ENCODE results near the gene ZNF281.
A peak's percentile ranks its signal among the peaks of the same experiment; 100 is the strongest.
"Not testable (repeated sequence)": the region's sequence is repeated elsewhere in the genome, so short reads cannot be mapped to it uniquely, and the experiment has no call there.

ZNF281 gene

GRCh38 chr1:200369706-200370105 lies 40.1 kb downstream of the ZNF281 start:
- peaks cover 64% of the 10 kb centered on the region for H3K4me1 ChIP-seq (ENCODE audit: insufficient read depth, low read length)
- H3K36me3 ChIP-seq (ENCODE audit: insufficient read depth, low read length), result no peaks in the 10 kb centered on the region
- no peak overlapping the region for H3K9ac ChIP-seq (ENCODE audit: low read depth, low read length)

GRCh38 chr1:200369131-200369530 lies 40.7 kb downstream of the ZNF281 start:
- Histone ChIP-seq H3K4me1 (ENCODE audit: insufficient read depth, low read length) (peaks cover 58% of the 10 kb centered on the region), H3K9me3 (ENCODE audit: control insufficient read depth, insufficient read depth, low read length) (no peaks in the 10 kb centered on the region), H3K36me3 (ENCODE audit: insufficient read depth, low read length) (no peaks in the 10 kb centered on the region), H3K9ac (ENCODE audit: low read depth, low read length) (no peak overlapping the region)

More at GRCh38 chr1:200369706-200370105, 40.1 kb downstream of the ZNF281 start:
- H3K9me3 ChIP-seq (ENCODE audit: control insufficient read depth, insufficient read depth, low read length), result no peaks in the 10 kb centered on the region

- Histone ChIP-seq H3K9me3 (ENCODE audit: control insufficient read depth, insufficient read depth, low read length) (no peaks in the 10 kb centered on the region), H3K4me1 (ENCODE audit: insufficient read depth, low read length) (peaks cover 60% of the 10 kb centered on the region), H3K9ac (ENCODE audit: low read depth, low read length) (no peak overlapping the region), H3K36me3 (ENCODE audit: insufficient read depth, low read length) (no peaks in the 10 kb centered on the region)
Observed at GRCh38 chr1:200368556-200368955, 41.3 kb downstream of the ZNF281 start.

GRCh38 chr1:200367841-200368534 lies 41.8 kb downstream of the ZNF281 start:
- no peak overlapping the region for H3K9ac ChIP-seq (ENCODE audit: low read depth, low read length)
- H3K4me1 ChIP-seq (ENCODE audit: insufficient read depth, low read length), result peaks cover 60% of the 10 kb centered on the region
- H3K36me3 ChIP-seq (ENCODE audit: insufficient read depth, low read length), result no peaks in the 10 kb centered on the region
- no peaks in the 10 kb centered on the region for H3K9me3 ChIP-seq (ENCODE audit: control insufficient read depth, insufficient read depth, low read length)

- Histone ChIP-seq H3K36me3 (ENCODE audit: insufficient read depth, low read length) (no peaks in the 10 kb centered on the region), H3K9ac (ENCODE audit: low read depth, low read length) (no peak overlapping the region), H3K4me1 (ENCODE audit: insufficient read depth, low read length) (peaks cover 63% of the 10 kb centered on the region)
Observed at GRCh38 chr1:200366577-200367253, 43.1 kb downstream of the ZNF281 start.

GRCh38 chr1:200365897-200366426 lies 43.9 kb downstream of the ZNF281 start:
- Histone ChIP-seq H3K4me1 (ENCODE audit: insufficient read depth, low read length) (peaks cover 55% of the 10 kb centered on the region), H3K9me3 (ENCODE audit: control insufficient read depth, insufficient read depth, low read length) (no peaks in the 10 kb centered on the region), H3K9ac (ENCODE audit: low read depth, low read length) (no peak overlapping the region), H3K36me3 (ENCODE audit: insufficient read depth, low read length) (no peaks in the 10 kb centered on the region)

More at GRCh38 chr1:200366577-200367253, 43.1 kb downstream of the ZNF281 start:
- no peaks in the 10 kb centered on the region for H3K9me3 ChIP-seq (ENCODE audit: control insufficient read depth, insufficient read depth, low read length)

- H3K4me1 ChIP-seq (ENCODE audit: insufficient read depth, low read length), result peaks cover 54% of the 10 kb centered on the region
- H3K36me3 ChIP-seq (ENCODE audit: insufficient read depth, low read length), result no peaks in the 10 kb centered on the region
- no peaks in the 10 kb centered on the region for H3K9me3 ChIP-seq (ENCODE audit: control insufficient read depth, insufficient read depth, low read length)
- H3K9ac ChIP-seq (ENCODE audit: low read depth, low read length), result peak overlapping the region; percentile 26
Observed at GRCh38 chr1:200364831-200365230, 45.0 kb downstream of the ZNF281 start.

- Histone ChIP-seq H3K4me1 (ENCODE audit: insufficient read depth, low read length) (peaks cover 48% of the 10 kb centered on the region), H3K9ac (ENCODE audit: low read depth, low read length) (peak overlapping the region; percentile 26), H3K36me3 (ENCODE audit: insufficient read depth, low read length) (no peaks in the 10 kb centered on the region), H3K9me3 (ENCODE audit: control insufficient read depth, insufficient read depth, low read length) (no peaks in the 10 kb centered on the region)
Observed at GRCh38 chr1:200364091-200364759, 45.6 kb downstream of the ZNF281 start.

GRCh38 chr1:200363264-200363933 lies 46.4 kb downstream of the ZNF281 start:
- Histone ChIP-seq H3K4me1 (ENCODE audit: insufficient read depth, low read length) (peaks cover 42% of the 10 kb centered on the region), H3K9me3 (ENCODE audit: control insufficient read depth, insufficient read depth, low read length) (no peaks in the 10 kb centered on the region), H3K9ac (ENCODE audit: low read depth, low read length) (no peak overlapping the region), H3K36me3 (ENCODE audit: insufficient read depth, low read length) (no peaks in the 10 kb centered on the region)

- Histone ChIP-seq H3K9ac (ENCODE audit: low read depth, low read length) (no peak overlapping the region), H3K4me1 (ENCODE audit: insufficient read depth, low read length) (peaks cover 35% of the 10 kb centered on the region), H3K36me3 (ENCODE audit: insufficient read depth, low read length) (no peaks in the 10 kb centered on the region), H3K9me3 (ENCODE audit: control insufficient read depth, insufficient read depth, low read length) (no peaks in the 10 kb centered on the region)
Observed at GRCh38 chr1:200362421-200362820, 47.4 kb downstream of the ZNF281 start.

- Histone ChIP-seq H3K9ac (ENCODE audit: low read depth, low read length) (no peak overlapping the region), H3K36me3 (ENCODE audit: insufficient read depth, low read length) (no peaks in the 10 kb centered on the region), H3K4me1 (ENCODE audit: insufficient read depth, low read length) (peaks cover 21% of the 10 kb centered on the region), H3K9me3 (ENCODE audit: control insufficient read depth, insufficient read depth, low read length) (no peaks in the 10 kb centered on the region)
Observed at GRCh38 chr1:200359610-200360163, 50.1 kb downstream of the ZNF281 start.

- peaks cover 14% of the 10 kb centered on the region for H3K4me1 ChIP-seq (ENCODE audit: insufficient read depth, low read length)
- not testable (repeated sequence) for H3K36me3 ChIP-seq (ENCODE audit: insufficient read depth, low read length); H3K9me3 ChIP-seq (ENCODE audit: control insufficient read depth, insufficient read depth, low read length); H3K9ac ChIP-seq (ENCODE audit: low read depth, low read length)
Observed at GRCh38 chr1:200357925-200358324, 51.9 kb downstream of the ZNF281 start.

GRCh38 chr1:200355801-200356200 lies 54.0 kb downstream of the ZNF281 start:
- Histone ChIP-seq H3K9me3 (ENCODE audit: control insufficient read depth, insufficient read depth, low read length) (no peaks in the 10 kb centered on the region), H3K4me1 (ENCODE audit: insufficient read depth, low read length) (peaks cover 5% of the 10 kb centered on the region; the same call in 1 of the 2 replicates), H3K36me3 (ENCODE audit: insufficient read depth, low read length) (no peaks in the 10 kb centered on the region), H3K9ac (ENCODE audit: low read depth, low read length) (no peak overlapping the region)
